Kidney capillary endothelial cell (primary cell): Measurements from ENCODE around the gene SLC7A7.
"Not testable (repeated sequence)": the region's sequence is repeated elsewhere in the genome, so short reads cannot be mapped to it uniquely, and the experiment has no call there.

Experiments used
- DNase-seq: peaks from one replicate; pipeline ENCODE4 v3.0.0-alpha.2; 2018; ENCODE audit warnings: low spot score

The SLC7A7 gene

DNA sequence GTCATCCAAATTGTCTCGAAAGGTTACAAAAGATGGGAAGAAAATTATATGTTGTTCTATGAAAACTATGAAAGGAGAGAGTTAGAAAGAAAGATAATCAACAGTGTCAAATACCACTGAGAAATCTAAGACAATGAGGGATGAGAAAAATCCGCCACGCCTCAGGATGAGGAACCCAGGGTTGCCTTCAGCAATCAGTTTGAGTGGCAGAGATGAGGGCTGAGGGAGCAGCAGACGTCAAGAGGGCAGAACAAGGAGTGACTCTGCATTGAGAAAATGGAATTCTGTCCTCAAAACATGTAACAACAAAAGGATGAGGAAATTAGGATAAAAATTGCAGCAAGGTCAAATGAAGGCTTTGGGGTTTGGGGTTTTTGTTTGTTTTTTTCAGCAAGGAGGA is 67.0 kb downstream of the SLC7A7 start:
- DNase-seq: no peak

GRCh38 chr14:22747769-22748168 is 67.5 kb downstream of the SLC7A7 start:
- DNase-seq: no peak

- no peak for DNase-seq
These were observed 75.2 kb downstream of the SLC7A7 start for GRCh38 chr14:22740020-22740419.

DNA sequence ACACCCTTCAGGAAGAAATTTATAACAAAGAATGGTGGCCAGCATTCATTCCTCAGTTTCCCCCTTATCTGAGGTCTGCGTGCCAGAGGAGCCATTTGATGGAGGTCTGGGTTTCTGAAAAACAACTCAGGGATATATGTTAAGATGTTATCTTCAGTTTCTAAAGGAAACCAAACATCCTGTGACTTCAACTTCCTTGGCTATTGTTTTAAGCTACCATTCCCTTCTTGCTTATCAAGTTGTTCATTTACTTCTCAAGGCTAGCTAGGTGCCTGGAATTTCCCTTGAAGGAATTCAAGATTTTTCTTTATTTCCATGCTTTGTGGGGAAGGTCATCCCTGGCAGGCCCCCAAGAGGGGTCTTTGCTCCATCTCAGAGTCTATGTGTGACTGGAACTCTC is 75.8 kb downstream of the SLC7A7 start:
- DNase-seq: peak; percentile 85

DNA sequence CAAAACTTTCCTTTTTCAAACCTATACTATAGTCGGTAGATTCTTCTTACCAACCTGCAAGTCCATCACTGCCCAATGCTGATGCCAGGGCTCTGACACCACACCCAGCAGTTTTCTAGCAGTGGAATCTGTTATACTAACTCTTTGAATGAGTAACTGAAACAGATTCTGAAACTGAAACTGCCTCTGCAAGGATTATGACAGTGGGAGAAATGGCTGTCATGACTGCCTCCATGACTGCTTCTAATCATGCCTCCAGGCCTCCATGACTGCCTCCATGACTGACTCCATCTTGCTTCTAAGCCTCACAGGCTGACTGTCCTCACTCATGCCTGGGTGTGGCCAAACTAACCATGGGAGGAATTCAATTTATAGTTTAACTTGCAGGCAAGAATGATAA is 78.2 kb downstream of the SLC7A7 start:
- no peak for DNase-seq

DNA sequence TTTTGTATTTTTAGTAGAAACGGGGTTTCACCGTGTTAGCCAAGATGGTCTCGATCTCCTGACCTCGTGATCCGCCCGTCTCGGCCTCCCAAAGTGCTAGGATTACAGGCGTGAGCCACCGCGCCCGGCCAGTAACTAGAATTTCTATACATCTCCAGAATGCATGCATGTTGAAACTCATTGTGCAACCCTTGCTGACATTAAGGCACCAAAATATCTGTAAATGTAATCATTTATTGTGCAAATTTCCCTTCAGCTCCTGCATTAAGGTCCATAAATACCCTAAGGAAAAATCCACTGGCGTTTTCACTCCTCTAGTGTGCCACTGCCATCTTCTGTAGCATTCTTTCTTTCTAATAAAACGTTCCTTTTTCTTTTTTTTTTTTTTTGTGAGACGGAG is 78.9 kb downstream of the SLC7A7 start:
- not testable (repeated sequence) for DNase-seq

GRCh38 chr14:22735096-22735495 is 80.1 kb downstream of the SLC7A7 start:
- no peak for DNase-seq

- no peak for DNase-seq
These were observed 81.4 kb downstream of the SLC7A7 start for GRCh38 chr14:22733829-22734228.

DNA sequence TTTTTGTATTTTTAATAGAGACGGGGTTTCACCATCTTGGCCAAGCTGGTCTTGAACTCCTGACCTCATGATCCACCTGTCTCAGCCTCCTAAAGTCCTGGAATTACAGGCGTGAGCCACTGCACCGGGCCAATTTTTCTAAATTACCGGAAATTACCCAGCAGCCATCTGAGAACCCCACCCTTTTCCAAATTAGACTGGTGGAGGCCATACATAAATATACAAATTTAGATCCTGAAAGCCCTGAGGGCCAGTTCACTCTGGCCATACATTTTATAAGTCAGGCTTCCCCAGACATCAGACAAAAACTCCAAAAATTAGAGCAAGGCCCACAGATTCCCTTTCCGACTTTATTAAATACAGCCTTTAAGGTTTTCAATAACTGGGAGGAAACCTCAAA is 83.2 kb downstream of the SLC7A7 start:
- not testable (repeated sequence) for DNase-seq

DNA sequence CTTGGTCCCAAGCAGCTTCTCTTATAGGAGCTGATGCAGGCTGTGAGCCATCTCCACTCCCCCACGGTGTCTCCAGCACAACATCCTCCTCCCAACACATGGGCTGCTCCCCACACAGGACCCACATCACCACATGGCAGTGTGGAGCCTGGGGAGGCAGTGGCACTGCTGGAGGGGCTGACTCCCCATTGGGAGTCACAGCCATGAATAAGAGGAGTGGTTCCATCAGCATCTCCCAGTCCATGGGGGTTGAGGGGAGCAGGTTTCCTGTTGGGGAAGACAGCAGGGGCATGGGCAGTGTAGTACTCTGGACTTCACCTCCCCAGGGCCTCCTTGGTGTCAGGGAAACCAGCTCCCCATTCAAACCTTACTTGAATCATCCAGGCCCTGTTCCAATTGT is 89.2 kb downstream of the SLC7A7 start:
- no peak for DNase-seq

- DNase-seq: not testable (repeated sequence)
These were observed 89.9 kb downstream of the SLC7A7 start for GRCh38 chr14:22725374-22725773.

DNA sequence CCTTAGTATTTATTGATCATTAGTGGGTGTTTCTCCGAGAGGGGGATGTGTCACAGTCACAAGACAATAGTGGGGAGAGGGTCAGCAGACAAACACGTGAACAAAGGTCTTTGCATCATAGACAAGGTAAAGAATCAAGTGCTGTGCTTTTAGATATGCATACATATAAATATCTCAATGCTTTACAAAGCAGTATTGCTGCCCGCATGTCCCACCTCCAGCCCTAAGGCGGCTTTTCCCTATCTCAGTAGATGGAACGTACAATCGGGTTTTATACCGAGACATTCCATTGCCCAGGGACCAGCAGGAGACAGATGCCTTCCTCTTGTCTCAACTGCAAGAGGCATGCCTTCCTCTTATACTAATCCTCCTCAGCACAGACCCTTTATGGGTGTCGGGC is 90.4 kb downstream of the SLC7A7 start:
- not testable (repeated sequence) for DNase-seq

DNA sequence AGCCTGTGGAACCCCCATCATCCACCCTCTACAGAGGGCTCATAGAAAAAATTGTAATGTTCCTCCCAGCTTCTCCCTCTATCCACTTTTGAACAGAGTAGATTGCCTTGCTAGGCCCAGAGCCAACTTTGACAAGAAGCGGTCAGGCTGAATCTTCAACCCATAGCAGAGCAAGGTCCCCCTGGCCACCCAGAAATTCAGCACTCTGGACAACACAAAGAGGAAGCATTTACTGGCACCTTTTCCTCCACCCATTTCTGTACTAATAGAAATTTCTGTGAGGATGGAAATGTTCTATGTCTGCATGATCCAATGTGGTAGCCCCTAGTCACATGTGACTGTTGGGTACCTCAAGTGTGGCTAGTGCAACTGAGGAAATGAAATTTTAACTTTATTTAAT is 91.4 kb downstream of the SLC7A7 start:
- no peak for DNase-seq
